HepG2 (cell line): ENCODE data around the gene CPN1. TPM values are rescaled to one million over a fixed set of nuclear protein-coding genes. Genes with fewer than 3 reads are reported as not detected.

Source experiments
- AGO2 ChIP-seq: fragments of 200-400 bp; formaldehyde crosslinking; optimal IDR thresholded peaks from 2 replicates; pipeline ENCODE3; 2017; ENCODE audit warnings: mild to moderate bottlenecking, low read depth, low read length, moderate library complexity
- HNRNPUL1 ChIP-seq: fragments of 200-400 bp; formaldehyde crosslinking; IDR thresholded peaks from 2 replicates; pipeline ENCODE4 v1.6.1; 2017; ENCODE audit warnings: low read depth, mild to moderate bottlenecking, low read length, moderate library complexity
- HOXA3 ChIP-seq: sonication (generic); formaldehyde crosslinking; IDR thresholded peaks from 2 replicates; pipeline ENCODE4 v1.5.0; 2020; ENCODE audit warnings: missing genetic modification reagents
- RARG ChIP-seq: sonication (generic); formaldehyde crosslinking; IDR thresholded peaks from 2 replicates; pipeline ENCODE4 v1.4.0; 2020; ENCODE audit warnings: low read depth, mild to moderate bottlenecking, missing genetic modification reagents
- REPIN1 ChIP-seq: sonication (generic); formaldehyde crosslinking; IDR thresholded peaks from 2 replicates; pipeline ENCODE4 v1.8.0; 2022; ENCODE audit warnings: missing genetic modification reagents, low read depth, mild to moderate bottlenecking, borderline replicate concordance
- SMAD3 ChIP-seq: sonication (generic); formaldehyde crosslinking; IDR thresholded peaks from 2 replicates; pipeline ENCODE4 v1.4.0; 2020; ENCODE audit warnings: missing genetic modification reagents
- SNAPC2 ChIP-seq: sonication (generic); formaldehyde crosslinking; IDR thresholded peaks from 2 replicates; pipeline ENCODE4 v1.8.1; 2022; ENCODE audit warnings: mild to moderate bottlenecking, missing genetic modification reagents
- SP1 ChIP-seq, 2 experiments: fragments of 450-650 bp in 1 of 2; sonication (generic) in 1 of 2; formaldehyde crosslinking in 1 of 2; IDR thresholded peaks; 2 replicates each; pipeline versions ENCODE4 v1.4.0 to v1.6.1; 2016 to 2020; ENCODE audit warnings: missing genetic modification reagents in 1 of 2
- SRSF9 ChIP-seq: fragments of 200-400 bp; formaldehyde crosslinking; IDR thresholded peaks from 2 replicates; pipeline ENCODE4 v1.6.1; 2018; ENCODE audit warnings: borderline replicate concordance, mild to moderate bottlenecking, low read depth, low read length; ENCODE audit not compliant: insufficient read depth, poor library complexity, severe bottlenecking
- TBP ChIP-seq: sonication (generic); formaldehyde crosslinking; IDR thresholded peaks from 2 replicates; pipeline ENCODE4 v1.5.0; 2020; ENCODE audit warnings: missing genetic modification reagents
- ZBTB21 ChIP-seq: sonication (generic); formaldehyde crosslinking; IDR thresholded peaks from 2 replicates; pipeline ENCODE4 v1.4.0; 2020; ENCODE audit warnings: missing genetic modification reagents
- ZFP82 ChIP-seq: sonication (generic); formaldehyde crosslinking; IDR thresholded peaks from 2 replicates; pipeline ENCODE4 v1.5.1; 2020; ENCODE audit warnings: mild to moderate bottlenecking, missing genetic modification reagents, borderline replicate concordance
- ZFX ChIP-seq: sonication (generic); formaldehyde crosslinking; IDR thresholded peaks from 2 replicates; pipeline ENCODE4 v1.4.0; 2020; ENCODE audit warnings: mild to moderate bottlenecking, low read depth, missing genetic modification reagents, moderate library complexity
- ZKSCAN1 ChIP-seq: fragments of 150-350 bp; IDR thresholded peaks from 2 replicates; pipeline ENCODE4 v1.6.1; 2014; ENCODE audit warnings: low read length
- ZNF557 ChIP-seq: sonication (generic); formaldehyde crosslinking; IDR thresholded peaks from 2 replicates; pipeline ENCODE4 v1.4.0; 2020; ENCODE audit warnings: missing genetic modification reagents
- ZSCAN29 ChIP-seq: sonication (generic); formaldehyde crosslinking; conservative IDR thresholded peaks from 2 replicates; pipeline ENCODE4 v1.4.0; 2020; ENCODE audit warnings: mild to moderate bottlenecking, missing genetic modification reagents
- polyA plus RNA-seq, 8 experiments: library from polyadenylated mRNA; depleted of rRNA in 3 of 8; stranded (reverse) in 7 of 8; unstranded in 1 of 8; fragments of >200 nt; fragmentation: Illumina TruSeq in 4 of 8; extraction: Trizol in 4 of 8; gene quantifications; 2 replicates each; pipeline versions ENCODE4 v1.2.1 to v1.2.3, GENCODE V29; 2011 to 2016; ENCODE audit warnings: low read depth in 4 of 8, missing spikeins in 1 of 8, mixed read lengths in 1 of 8; ENCODE audit not compliant: insufficient read depth in 1 of 8
- total RNA-seq, 5 experiments: library from RNA; depleted of rRNA; stranded (reverse); fragments of >200 nt; fragmentation: Illumina TruSeq; extraction: Trizol; gene quantifications; 2 replicates each; pipeline ENCODE4 v1.2.3, GENCODE V29; 2016; ENCODE audit warnings: low read depth in 1 of 5
- TF ChIP-seq, protein P1 (sequence below): sonication (generic); formaldehyde crosslinking; IDR thresholded peaks from 2 replicates; pipeline ENCODE4 v1.8.0; 2022; ENCODE audit warnings: mild to moderate bottlenecking, missing genetic modification reagents
- TF ChIP-seq, protein P2 (sequence below): sonication (generic); formaldehyde crosslinking; IDR thresholded peaks from 2 replicates; pipeline ENCODE4 v1.5.1; 2020; ENCODE audit warnings: mild to moderate bottlenecking, missing genetic modification reagents, moderate library complexity
- TF ChIP-seq, protein P3 (sequence below): sonication (generic); formaldehyde crosslinking; IDR thresholded peaks from 2 replicates; pipeline ENCODE4 v1.9.0; 2021; ENCODE audit warnings: missing genetic modification reagents, mild to moderate bottlenecking, borderline replicate concordance
- TF ChIP-seq, protein P4 (sequence below): sonication (generic); formaldehyde crosslinking; conservative IDR thresholded peaks from 2 replicates; pipeline ENCODE4 v1.4.0; 2020; ENCODE audit warnings: missing genetic modification reagents
- TF ChIP-seq, protein P5 (sequence below): sonication (generic); formaldehyde crosslinking; IDR thresholded peaks from 2 replicates; pipeline ENCODE4 v1.5.1; 2020; ENCODE audit warnings: mild to moderate bottlenecking, missing genetic modification reagents

CPN1 gene
- total and polyA plus RNA-seq, 2 of the 13 experiments (the other 11 are each of a cell fraction or from before 2014, with no cell fraction given), result 17.3 to 35.1 TPM

DNA sequence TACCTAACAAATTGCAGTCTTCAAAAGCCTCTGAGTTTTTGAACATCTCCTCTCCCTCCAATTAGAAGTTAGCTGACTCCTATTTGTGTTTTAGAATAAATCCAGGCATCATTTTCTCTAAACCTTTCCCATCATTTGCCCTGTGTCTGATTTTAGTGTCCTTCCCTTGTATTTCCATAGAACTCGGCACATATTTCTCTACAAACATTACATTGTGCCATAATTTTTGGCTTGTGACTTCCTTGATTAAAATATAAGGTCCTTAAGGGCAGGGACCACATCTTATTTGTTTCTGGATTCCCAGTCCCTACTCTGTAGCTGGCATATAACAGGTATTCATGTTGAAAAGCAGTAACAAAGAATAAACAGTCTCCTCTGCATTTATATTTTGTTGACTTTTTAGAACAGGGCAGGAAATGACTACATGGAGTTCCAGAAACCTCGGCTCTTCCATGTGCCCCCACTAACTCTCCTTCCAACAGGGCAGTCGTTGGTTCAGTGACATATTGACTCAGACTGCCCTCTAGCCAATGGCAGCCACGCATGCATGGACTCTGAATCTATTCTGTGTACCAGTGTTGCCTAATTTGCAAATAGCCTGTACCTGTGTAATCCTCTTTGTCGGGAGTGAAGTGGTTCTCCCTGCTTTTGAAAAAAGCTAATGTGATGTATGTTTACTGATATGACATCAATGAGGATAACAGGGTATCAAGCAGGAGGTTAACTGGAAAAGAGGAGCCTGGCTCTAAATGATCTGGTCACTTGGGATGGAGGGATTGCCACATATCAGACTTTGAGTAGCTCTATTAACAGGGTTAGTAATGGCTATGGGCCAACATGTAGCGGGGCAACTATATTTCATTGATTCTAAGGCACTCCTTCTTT, 19.8 kb upstream of the CPN1 start (continued):
- no peak for TF ChIP-seq ZFP82 (CRISPR knock-in tag)
- TF ChIP-seq, protein P1, sequence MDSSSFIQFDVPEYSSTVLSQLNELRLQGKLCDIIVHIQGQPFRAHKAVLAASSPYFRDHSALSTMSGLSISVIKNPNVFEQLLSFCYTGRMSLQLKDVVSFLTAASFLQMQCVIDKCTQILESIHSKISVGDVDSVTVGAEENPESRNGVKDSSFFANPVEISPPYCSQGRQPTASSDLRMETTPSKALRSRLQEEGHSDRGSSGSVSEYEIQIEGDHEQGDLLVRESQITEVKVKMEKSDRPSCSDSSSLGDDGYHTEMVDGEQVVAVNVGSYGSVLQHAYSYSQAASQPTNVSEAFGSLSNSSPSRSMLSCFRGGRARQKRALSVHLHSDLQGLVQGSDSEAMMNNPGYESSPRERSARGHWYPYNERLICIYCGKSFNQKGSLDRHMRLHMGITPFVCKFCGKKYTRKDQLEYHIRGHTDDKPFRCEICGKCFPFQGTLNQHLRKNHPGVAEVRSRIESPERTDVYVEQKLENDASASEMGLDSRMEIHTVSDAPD (CRISPR knock-in tag), result peak; percentile 75; the same call in 1 of the 2 replicates
- TF ChIP-seq, protein P2, sequence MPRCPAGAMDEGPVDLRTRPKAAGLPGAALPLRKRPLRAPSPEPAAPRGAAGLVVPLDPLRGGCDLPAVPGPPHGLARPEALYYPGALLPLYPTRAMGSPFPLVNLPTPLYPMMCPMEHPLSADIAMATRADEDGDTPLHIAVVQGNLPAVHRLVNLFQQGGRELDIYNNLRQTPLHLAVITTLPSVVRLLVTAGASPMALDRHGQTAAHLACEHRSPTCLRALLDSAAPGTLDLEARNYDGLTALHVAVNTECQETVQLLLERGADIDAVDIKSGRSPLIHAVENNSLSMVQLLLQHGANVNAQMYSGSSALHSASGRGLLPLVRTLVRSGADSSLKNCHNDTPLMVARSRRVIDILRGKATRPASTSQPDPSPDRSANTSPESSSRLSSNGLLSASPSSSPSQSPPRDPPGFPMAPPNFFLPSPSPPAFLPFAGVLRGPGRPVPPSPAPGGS (CRISPR knock-in tag), result no peak
- no peak for TF ChIP-seq TBP
- peak; percentile 93; the same call in 1 of the 2 replicates for TF ChIP-seq ZNF557 (CRISPR knock-in tag)
- TF ChIP-seq SP1 (IDR thresholded peaks at IDR 0.05), result no peak
- peak; percentile 12; the same call in 1 of the 2 replicates for TF ChIP-seq SP1 (CRISPR knock-in tag; IDR thresholded peaks at IDR 0.05)
- TF ChIP-seq SNAPC2, result 0 out of 2 replicates have a peak, but pooled peaks have one; percentile 70
- peak; percentile 94 for TF ChIP-seq HOXA3 (CRISPR knock-in tag)
- TF ChIP-seq RARG, result no peak
- TF ChIP-seq SRSF9, result no peak
- TF ChIP-seq ZSCAN29 (CRISPR knock-in tag), result peak; percentile 76; the same call in 1 of the 2 replicates
- no peak for TF ChIP-seq ZFX (CRISPR knock-in tag)
- TF ChIP-seq HNRNPUL1, result no peak
- TF ChIP-seq SMAD3, result peak; percentile 95
- no peak for TF ChIP-seq AGO2
- TF ChIP-seq, protein P3, sequence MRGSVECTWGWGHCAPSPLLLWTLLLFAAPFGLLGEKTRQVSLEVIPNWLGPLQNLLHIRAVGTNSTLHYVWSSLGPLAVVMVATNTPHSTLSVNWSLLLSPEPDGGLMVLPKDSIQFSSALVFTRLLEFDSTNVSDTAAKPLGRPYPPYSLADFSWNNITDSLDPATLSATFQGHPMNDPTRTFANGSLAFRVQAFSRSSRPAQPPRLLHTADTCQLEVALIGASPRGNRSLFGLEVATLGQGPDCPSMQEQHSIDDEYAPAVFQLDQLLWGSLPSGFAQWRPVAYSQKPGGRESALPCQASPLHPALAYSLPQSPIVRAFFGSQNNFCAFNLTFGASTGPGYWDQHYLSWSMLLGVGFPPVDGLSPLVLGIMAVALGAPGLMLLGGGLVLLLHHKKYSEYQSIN (CRISPR knock-in tag), result no peak
- TF ChIP-seq, protein P4, sequence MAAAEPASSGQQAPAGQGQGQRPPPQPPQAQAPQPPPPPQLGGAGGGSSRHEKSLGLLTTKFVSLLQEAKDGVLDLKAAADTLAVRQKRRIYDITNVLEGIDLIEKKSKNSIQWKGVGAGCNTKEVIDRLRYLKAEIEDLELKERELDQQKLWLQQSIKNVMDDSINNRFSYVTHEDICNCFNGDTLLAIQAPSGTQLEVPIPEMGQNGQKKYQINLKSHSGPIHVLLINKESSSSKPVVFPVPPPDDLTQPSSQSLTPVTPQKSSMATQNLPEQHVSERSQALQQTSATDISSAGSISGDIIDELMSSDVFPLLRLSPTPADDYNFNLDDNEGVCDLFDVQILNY (CRISPR knock-in tag), result no peak
- peak; percentile 88 for TF ChIP-seq ZBTB21
- TF ChIP-seq, protein P5, sequence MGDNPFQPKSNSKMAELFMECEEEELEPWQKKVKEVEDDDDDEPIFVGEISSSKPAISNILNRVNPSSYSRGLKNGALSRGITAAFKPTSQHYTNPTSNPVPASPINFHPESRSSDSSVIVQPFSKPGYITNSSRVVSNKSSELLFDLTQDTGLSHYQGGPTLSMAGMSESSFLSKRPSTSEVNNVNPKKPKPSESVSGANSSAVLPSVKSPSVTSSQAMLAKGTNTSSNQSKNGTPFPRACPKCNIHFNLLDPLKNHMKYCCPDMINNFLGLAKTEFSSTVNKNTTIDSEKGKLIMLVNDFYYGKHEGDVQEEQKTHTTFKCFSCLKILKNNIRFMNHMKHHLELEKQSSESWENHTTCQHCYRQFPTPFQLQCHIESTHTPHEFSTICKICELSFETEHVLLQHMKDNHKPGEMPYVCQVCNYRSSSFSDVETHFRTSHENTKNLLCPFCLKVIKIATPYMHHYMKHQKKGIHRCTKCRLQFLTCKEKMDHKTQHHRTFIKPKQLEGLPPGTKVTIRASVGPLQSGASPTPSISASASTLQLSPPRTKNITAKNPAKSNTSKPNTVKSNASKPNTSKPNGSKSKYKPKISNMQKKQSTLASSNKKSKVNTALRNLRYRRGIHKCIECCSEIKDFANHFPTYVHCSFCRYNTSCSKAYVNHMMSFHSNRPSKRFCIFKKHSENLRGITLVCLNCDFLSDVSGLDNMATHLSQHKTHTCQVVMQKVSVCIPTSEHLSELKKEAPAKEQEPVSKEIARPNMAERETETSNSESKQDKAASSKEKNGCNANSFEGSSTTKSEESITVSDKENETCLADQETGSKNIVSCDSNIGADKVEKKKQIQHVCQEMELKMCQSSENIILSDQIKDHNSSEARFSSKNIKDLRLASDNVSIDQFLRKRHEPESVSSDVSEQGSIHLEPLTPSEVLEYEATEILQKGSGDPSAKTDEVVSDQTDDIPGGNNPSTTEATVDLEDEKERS, result peak; percentile 65; the same call in 1 of the 2 replicates
- TF ChIP-seq REPIN1 (CRISPR knock-in tag), result peak; percentile 79
- TF ChIP-seq ZKSCAN1, result no peak
